Measurements from ENCODE around the gene LRP1B.
"Not testable (repeated sequence)": the region's sequence is repeated elsewhere in the genome, so short reads cannot be mapped to it uniquely, and the experiment has no call there.

The LRP1B gene

DNA sequence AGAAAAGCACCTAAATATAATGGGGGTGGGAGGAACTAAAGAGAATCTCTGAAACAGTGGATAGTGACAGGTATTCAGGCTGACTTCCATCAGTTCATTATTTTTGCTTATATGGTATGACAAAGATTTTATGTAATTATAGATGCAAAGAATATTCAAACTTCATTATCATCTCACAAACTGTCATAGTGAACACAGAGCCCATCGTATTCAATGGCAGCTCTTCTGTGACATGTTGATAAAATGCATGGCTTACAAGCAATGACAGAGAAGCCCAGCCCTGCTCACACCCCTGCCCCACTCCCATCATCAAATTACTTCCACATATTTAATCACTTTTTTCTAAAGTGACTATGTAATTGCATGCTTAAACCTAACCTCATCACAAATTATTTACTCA is 904.3 kb downstream of the LRP1B start:
- 88% methylated on average over 1 of the region's 1 CpG for WGBS
- no peaks in the 10 kb centered on the region for H3K27me3 ChIP-seq (ENCODE audit: insufficient read depth, low read length)
- no peaks in the 10 kb centered on the region for H3K9me3 ChIP-seq (ENCODE audit: insufficient read depth, low read depth, low read length)
- no peaks in the 10 kb centered on the region for H3K4me1 ChIP-seq (ENCODE audit: insufficient read depth, low read length)
- no peak overlapping the region for H3K27ac ChIP-seq (ENCODE audit: low read depth, low read length)
- no peaks in the 10 kb centered on the region for H3K36me3 ChIP-seq (ENCODE audit: insufficient read depth, low read length)
- no peak overlapping the region for H3K9ac ChIP-seq (ENCODE audit: low read depth, low read length)
- no peak overlapping the region for H3K4me3 ChIP-seq (ENCODE audit: low read length)

DNA sequence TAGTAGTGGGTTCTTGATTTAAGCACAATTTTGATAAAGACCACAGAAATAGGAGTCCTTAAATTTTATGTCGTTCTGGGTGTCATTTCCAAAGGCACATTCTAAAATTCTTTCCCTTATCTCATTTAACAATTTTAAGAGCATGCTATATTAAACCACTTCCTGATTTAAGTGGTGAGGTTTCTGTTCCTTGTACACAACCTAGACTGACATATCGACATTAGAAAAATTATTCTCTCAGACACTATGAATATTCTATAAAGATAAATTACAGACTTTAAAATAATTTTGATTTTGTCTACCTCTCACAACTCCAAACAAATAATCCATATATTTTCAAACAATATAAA is 923.8 kb downstream of the LRP1B start:
- Histone ChIP-seq H3K27me3 (ENCODE audit: insufficient read depth, low read length) (no peaks in the 10 kb centered on the region), H3K4me1 (ENCODE audit: insufficient read depth, low read length) (no peaks in the 10 kb centered on the region), H3K9me3 (ENCODE audit: insufficient read depth, low read depth, low read length) (no peaks in the 10 kb centered on the region), H3K27ac (ENCODE audit: low read depth, low read length) (no peak overlapping the region), H3K4me3 (ENCODE audit: low read length) (no peak overlapping the region), H3K9ac (ENCODE audit: low read depth, low read length) (no peak overlapping the region), H3K36me3 (ENCODE audit: insufficient read depth, low read length) (no peaks in the 10 kb centered on the region)
- WGBS, result 100% methylated on average over 1 of the region's 2 CpGs

DNA sequence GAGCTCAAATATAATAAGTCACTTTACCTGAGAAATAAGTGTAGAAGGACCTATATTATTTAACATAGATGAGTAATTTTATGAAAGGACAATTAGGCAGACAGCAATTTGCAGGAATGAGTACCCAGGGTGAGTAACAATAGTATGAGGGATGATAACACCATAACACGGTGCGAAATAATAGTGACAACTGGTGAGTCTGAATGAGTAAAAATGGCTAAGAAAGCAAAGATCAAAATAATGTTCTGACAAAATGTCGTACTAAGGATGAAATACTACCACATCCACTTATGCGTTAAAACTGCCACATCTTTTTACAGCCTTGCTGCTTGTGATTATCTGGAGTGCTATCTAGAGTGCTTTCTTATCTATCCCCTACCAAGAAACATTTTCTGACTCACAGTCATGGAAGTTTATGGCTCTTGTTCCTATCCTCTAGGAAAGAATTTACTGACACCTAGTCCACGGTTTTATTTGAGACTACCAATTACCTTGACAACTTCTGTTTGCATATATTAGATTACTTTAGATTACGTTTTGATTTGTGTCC is 929.7 kb downstream of the LRP1B start:
- Histone ChIP-seq H3K27me3 (ENCODE audit: insufficient read depth, low read length) (no peaks in the 10 kb centered on the region), H3K4me3 (ENCODE audit: low read length) (no peak overlapping the region), H3K36me3 (ENCODE audit: insufficient read depth, low read length) (no peaks in the 10 kb centered on the region), H3K9ac (ENCODE audit: low read depth, low read length) (no peak overlapping the region), H3K9me3 (ENCODE audit: insufficient read depth, low read depth, low read length) (no peaks in the 10 kb centered on the region), H3K4me1 (ENCODE audit: insufficient read depth, low read length) (no peaks in the 10 kb centered on the region), H3K27ac (ENCODE audit: low read depth, low read length) (no peak overlapping the region)
- 86% methylated on average over 5 of the region's 6 CpGs for WGBS

DNA sequence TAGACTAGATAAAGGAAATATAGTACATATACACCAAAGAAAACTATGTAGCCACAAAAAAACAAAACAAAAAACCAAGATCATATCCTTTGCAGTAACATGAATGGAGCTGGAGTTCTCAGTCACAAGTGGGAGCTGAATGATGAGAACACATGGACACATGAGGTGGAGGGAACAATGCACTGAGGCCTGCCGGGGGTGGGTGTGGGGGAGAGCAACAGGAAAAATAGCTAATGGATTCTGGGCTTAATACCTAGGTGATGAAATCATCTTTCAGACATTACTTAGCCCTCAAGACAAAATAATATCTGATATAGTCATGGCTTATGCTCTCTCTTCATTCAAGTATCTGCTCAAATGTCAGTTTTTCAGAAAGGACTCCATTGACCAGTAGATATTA is 930.6 kb downstream of the LRP1B start:
- no peaks in the 10 kb centered on the region for H3K4me1 ChIP-seq (ENCODE audit: insufficient read depth, low read length)
- 92% methylated on average over 1 of the region's 1 CpG for WGBS
- H3K9ac ChIP-seq (ENCODE audit: low read depth, low read length), result no peak overlapping the region
- no peaks in the 10 kb centered on the region for H3K9me3 ChIP-seq (ENCODE audit: insufficient read depth, low read depth, low read length)
- H3K27me3 ChIP-seq (ENCODE audit: insufficient read depth, low read length), result no peaks in the 10 kb centered on the region
- no peak overlapping the region for H3K27ac ChIP-seq (ENCODE audit: low read depth, low read length)
- no peaks in the 10 kb centered on the region for H3K36me3 ChIP-seq (ENCODE audit: insufficient read depth, low read length)
- H3K4me3 ChIP-seq (ENCODE audit: low read length), result no peak overlapping the region

DNA sequence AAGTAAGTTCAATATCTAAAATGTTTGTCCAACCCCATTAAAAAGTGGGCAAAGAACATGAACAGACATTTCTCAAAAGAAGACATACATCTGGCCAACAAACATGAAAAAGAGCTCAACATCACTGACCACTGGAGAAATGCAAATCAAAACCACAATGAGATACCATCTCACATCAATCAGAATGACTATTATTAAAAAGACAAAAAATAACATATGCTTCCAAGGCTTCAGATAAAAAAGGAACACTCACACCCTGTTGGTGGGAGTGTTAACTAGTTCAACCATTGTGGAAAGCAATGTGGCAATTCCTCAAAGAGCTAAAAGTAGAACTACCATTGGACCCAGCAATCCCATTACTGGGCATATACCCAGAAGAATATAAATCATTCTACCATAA is 931.1 kb downstream of the LRP1B start:
- no peaks in the 10 kb centered on the region for H3K36me3 ChIP-seq (ENCODE audit: insufficient read depth, low read length)
- no peaks in the 10 kb centered on the region for H3K27me3 ChIP-seq (ENCODE audit: insufficient read depth, low read length)
- no peaks in the 10 kb centered on the region for H3K9me3 ChIP-seq (ENCODE audit: insufficient read depth, low read depth, low read length)
- H3K4me3 ChIP-seq (ENCODE audit: low read length), result no peak overlapping the region
- no peaks in the 10 kb centered on the region for H3K4me1 ChIP-seq (ENCODE audit: insufficient read depth, low read length)
- H3K9ac ChIP-seq (ENCODE audit: low read depth, low read length), result no peak overlapping the region
- H3K27ac ChIP-seq (ENCODE audit: low read depth, low read length), result no peak overlapping the region

DNA sequence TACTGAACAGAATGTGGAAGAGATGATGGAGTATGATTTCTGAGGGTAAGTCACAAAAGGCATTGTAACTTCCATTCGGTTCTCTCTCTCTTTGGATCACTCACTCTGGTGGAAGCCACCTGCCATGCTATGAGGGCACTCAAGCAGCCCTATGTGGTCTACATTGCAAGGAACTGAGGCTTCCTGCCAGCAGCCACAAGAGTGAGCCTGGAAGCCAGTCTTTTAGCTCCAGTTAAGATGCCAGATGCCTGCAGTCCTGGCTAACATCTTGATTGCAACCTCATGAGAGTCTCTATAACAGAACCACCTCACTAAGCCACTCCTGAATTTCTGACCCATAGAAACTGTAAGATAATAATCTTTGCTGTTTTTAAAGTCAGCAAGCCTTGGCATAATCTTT is 935.7 kb downstream of the LRP1B start:
- H3K9me3 ChIP-seq (ENCODE audit: insufficient read depth, low read depth, low read length), result no peaks in the 10 kb centered on the region
- no peaks in the 10 kb centered on the region for H3K4me1 ChIP-seq (ENCODE audit: insufficient read depth, low read length)
- no peak overlapping the region for H3K4me3 ChIP-seq (ENCODE audit: low read length)
- WGBS, result 89% methylated on average over 1 of the region's 1 CpG
- H3K9ac ChIP-seq (ENCODE audit: low read depth, low read length), result no peak overlapping the region
- H3K27ac ChIP-seq (ENCODE audit: low read depth, low read length), result no peak overlapping the region
- H3K27me3 ChIP-seq (ENCODE audit: insufficient read depth, low read length), result no peaks in the 10 kb centered on the region
- H3K36me3 ChIP-seq (ENCODE audit: insufficient read depth, low read length), result no peaks in the 10 kb centered on the region

DNA sequence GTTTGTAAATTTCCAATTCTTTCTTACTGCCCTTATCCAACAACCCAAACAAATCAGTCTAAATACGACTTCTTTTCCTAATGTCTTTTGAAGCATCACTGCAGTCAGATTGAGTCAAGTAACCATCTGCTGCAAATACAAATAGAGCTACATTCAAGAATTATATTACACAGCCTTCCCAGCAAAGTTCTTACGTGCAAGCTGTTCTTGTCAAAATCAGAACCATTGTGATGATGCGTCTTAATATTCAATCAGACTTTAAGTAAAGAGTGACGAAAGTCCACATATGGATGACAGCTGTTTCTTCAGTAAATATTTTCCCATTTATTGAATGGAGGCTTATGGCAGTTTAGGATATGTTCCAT is 943.8 kb downstream of the LRP1B start:
- no peaks in the 10 kb centered on the region for H3K4me1 ChIP-seq (ENCODE audit: insufficient read depth, low read length)
- no peaks in the 10 kb centered on the region for H3K36me3 ChIP-seq (ENCODE audit: insufficient read depth, low read length)
- H3K27me3 ChIP-seq (ENCODE audit: insufficient read depth, low read length), result no peaks in the 10 kb centered on the region
- H3K9ac ChIP-seq (ENCODE audit: low read depth, low read length), result no peak overlapping the region
- no peak overlapping the region for H3K27ac ChIP-seq (ENCODE audit: low read depth, low read length)
- WGBS, result 63% methylated on average over 4 of the region's 4 CpGs
- no peak overlapping the region for H3K4me3 ChIP-seq (ENCODE audit: low read length)
- no peaks in the 10 kb centered on the region for H3K9me3 ChIP-seq (ENCODE audit: insufficient read depth, low read depth, low read length)

DNA sequence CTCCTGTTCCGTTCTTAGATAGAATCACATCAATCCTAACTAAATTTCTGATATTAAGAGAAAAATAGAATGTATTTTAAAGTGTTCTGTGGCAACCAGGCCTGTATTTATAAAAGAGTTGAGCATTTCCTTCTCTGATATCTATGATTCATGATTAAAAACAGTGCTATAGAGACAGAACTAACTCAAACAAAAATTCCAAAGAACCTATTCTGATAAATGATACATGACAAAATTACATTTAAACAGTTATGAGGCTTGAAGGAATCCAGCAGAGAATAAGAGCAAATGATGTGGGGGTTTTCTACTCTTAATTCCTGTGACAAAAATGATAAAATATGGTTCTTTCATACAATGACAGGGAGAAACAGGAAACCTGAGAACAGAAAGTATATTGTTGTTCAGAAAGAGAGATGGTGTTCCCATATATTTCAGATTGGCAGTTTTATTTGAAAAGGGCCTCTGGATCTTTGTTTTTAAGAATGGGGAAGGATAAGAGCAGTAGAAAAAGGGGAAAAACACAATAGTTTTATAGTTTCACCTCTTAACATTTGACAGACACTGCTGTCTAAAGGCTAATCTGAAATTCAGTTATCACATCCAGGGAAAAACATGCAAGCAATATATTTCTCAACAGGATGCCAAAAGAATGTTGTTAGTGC is 944.3 kb downstream of the LRP1B start:
- WGBS, result no CpG with 5 or more reads among the region's 1 CpG
- H3K36me3 ChIP-seq (ENCODE audit: insufficient read depth, low read length), result no peaks in the 10 kb centered on the region
- H3K27me3 ChIP-seq (ENCODE audit: insufficient read depth, low read length), result no peaks in the 10 kb centered on the region
- H3K9ac ChIP-seq (ENCODE audit: low read depth, low read length), result no peak overlapping the region
- H3K9me3 ChIP-seq (ENCODE audit: insufficient read depth, low read depth, low read length), result no peaks in the 10 kb centered on the region
- H3K27ac ChIP-seq (ENCODE audit: low read depth, low read length), result no peak overlapping the region
- no peak overlapping the region for H3K4me3 ChIP-seq (ENCODE audit: low read length)
- H3K4me1 ChIP-seq (ENCODE audit: insufficient read depth, low read length), result no peaks in the 10 kb centered on the region

DNA sequence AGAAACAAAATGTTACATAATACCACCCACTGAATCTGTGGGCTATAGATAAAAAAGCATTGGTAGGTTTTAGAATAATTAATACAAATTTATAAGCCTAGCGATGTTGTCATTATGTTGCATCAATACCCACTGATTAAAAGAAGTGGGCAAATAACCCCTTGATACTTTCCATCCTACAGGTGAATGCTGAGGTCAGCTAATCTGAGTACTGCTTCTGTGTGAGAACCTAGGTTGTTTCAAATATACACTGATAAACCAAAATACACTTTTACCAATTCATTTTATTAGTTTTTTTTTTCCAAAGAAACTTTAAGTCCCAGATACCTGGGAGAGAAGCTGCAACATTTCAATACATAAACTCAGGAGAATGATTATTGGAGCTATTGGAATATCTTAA is 948.6 kb downstream of the LRP1B start:
- H3K4me3 ChIP-seq (ENCODE audit: low read length), result no peak overlapping the region
- WGBS, result no CpG with 5 or more reads among the region's 1 CpG
- H3K27me3 ChIP-seq (ENCODE audit: insufficient read depth, low read length), result no peaks in the 10 kb centered on the region
- H3K9ac ChIP-seq (ENCODE audit: low read depth, low read length), result no peak overlapping the region
- H3K36me3 ChIP-seq (ENCODE audit: insufficient read depth, low read length), result no peaks in the 10 kb centered on the region
- H3K4me1 ChIP-seq (ENCODE audit: insufficient read depth, low read length), result no peaks in the 10 kb centered on the region
- no peak overlapping the region for H3K27ac ChIP-seq (ENCODE audit: low read depth, low read length)
- no peaks in the 10 kb centered on the region for H3K9me3 ChIP-seq (ENCODE audit: insufficient read depth, low read depth, low read length)

DNA sequence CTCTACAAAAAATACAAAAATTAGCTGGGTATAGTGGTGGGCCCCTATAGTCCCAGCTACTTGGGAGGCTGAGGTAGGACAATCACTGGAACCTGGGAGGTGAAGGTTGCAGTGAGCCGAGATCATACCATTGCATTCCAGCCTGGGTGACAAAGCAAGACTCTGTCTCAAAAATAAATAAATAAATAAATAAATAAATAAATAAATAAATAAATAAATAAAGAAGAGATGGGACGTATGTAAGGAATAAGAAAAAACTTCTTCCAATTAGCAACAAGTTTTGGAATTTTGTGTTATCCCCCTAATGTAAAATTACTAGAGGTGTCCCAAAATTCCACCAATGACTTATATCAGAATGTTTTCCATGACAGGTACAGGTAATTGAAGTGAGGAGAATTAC is 961.7 kb downstream of the LRP1B start:
- not testable (repeated sequence) for H3K9me3 ChIP-seq (ENCODE audit: insufficient read depth, low read depth, low read length); H3K4me1 ChIP-seq (ENCODE audit: insufficient read depth, low read length); H3K27ac ChIP-seq (ENCODE audit: low read depth, low read length); H3K9ac ChIP-seq (ENCODE audit: low read depth, low read length); H3K36me3 ChIP-seq (ENCODE audit: insufficient read depth, low read length); H3K4me3 ChIP-seq (ENCODE audit: low read length); H3K27me3 ChIP-seq (ENCODE audit: insufficient read depth, low read length)
- WGBS, result 100% methylated on average over 1 of the region's 2 CpGs

DNA sequence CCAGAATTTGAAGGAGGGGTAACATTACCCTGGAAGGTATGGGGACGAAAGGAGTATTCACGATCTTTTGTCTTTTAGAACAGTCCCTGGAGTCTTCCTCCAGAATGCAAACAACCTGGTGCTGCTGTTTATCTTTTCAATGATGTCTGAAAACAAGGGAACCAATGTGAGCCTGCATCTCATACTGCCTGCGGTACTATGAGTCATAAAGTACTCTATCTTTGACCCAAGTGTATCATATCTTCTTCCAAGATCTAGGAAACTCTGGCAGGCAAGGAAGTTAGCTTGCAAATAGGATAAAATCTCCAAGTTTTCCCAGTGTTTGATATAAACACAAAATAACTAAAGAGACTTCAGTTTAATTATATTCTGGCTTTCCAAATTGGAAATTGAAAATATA is 968.5 kb downstream of the LRP1B start:
- Histone ChIP-seq H3K4me3 (ENCODE audit: low read length) (no peak overlapping the region), H3K4me1 (ENCODE audit: insufficient read depth, low read length) (no peaks in the 10 kb centered on the region), H3K9ac (ENCODE audit: low read depth, low read length) (no peak overlapping the region), H3K9me3 (ENCODE audit: insufficient read depth, low read depth, low read length) (no peaks in the 10 kb centered on the region), H3K27ac (ENCODE audit: low read depth, low read length) (no peak overlapping the region), H3K27me3 (ENCODE audit: insufficient read depth, low read length) (no peaks in the 10 kb centered on the region), H3K36me3 (ENCODE audit: insufficient read depth, low read length) (no peaks in the 10 kb centered on the region)
- WGBS, result 54% methylated on average over 3 of the region's 3 CpGs

DNA sequence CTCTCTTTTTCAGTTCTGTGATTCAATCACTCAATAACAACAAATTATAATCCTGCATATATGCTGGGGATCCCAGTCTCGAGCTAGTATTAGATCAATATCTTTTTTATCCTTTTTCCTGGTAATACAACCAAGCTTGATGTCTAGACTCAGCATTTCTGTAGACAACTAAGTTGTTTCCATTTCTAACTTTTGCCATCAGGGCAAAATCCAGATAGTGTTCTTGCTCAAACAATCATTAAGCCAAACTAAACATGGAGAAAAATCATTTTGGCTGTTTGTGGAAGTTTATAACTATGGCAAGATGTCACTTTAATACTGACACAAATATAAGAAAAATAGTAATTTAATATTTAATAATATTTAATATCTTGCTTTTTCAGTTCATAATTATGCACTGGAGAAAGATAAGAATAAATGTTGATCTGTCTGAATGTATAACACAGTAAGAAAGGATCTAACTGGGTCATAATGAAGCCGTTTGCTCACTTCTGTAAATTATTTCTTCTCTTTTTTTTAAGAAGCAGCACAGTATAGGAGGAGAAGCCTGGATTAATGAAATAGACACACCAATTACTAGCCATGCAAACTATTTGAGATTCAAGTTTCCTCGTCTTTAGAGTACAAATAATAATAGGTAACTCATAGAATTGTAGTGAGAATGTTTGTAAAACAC is 979.1 kb downstream of the LRP1B start:
- Histone ChIP-seq H3K4me3 (ENCODE audit: low read length) (no peak overlapping the region), H3K9me3 (ENCODE audit: insufficient read depth, low read depth, low read length) (no peaks in the 10 kb centered on the region), H3K27ac (ENCODE audit: low read depth, low read length) (no peak overlapping the region), H3K4me1 (ENCODE audit: insufficient read depth, low read length) (no peaks in the 10 kb centered on the region), H3K36me3 (ENCODE audit: insufficient read depth, low read length) (no peaks in the 10 kb centered on the region), H3K9ac (ENCODE audit: low read depth, low read length) (no peak overlapping the region), H3K27me3 (ENCODE audit: insufficient read depth, low read length) (no peaks in the 10 kb centered on the region)
- WGBS, result 79% methylated on average over 2 of the region's 3 CpGs

All from HUES64 (cell line).